GM18870 (cell line): Measurements from ENCODE around the gene GALNT17.

ENCODE experiments used
- ATAC-seq: cut with Tn5 transposase; IDR thresholded peaks from one replicate; pipeline ENCODE4 v1.9.1; 2021; ENCODE audit warnings: moderate library complexity; ENCODE audit not compliant: unreplicated experiment

Gene GALNT17

GRCh38 chr7:71657386-71657785 lies 525.4 kb downstream of the GALNT17 start:
- no peak for ATAC-seq

DNA sequence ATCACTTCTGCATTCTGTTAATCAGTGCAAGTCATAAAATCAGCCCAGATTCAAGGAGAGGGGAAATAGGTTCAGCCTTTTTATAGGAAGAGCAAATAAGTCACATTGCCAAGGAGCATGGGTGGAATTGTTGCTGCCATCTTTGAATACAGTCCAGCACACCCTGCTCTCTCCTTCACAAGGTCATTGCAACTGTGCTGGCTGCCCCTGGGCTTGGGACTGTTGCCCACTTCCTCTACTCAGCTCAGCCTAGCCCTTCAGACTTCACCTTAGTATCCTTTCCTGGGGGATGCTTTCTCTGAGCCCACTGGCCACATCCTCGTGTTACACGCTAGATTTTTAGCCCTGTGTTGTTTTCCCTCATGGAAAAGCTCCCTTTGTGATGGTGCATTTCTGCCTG lies 527.7 kb downstream of the GALNT17 start:
- ATAC-seq, result no peak

DNA sequence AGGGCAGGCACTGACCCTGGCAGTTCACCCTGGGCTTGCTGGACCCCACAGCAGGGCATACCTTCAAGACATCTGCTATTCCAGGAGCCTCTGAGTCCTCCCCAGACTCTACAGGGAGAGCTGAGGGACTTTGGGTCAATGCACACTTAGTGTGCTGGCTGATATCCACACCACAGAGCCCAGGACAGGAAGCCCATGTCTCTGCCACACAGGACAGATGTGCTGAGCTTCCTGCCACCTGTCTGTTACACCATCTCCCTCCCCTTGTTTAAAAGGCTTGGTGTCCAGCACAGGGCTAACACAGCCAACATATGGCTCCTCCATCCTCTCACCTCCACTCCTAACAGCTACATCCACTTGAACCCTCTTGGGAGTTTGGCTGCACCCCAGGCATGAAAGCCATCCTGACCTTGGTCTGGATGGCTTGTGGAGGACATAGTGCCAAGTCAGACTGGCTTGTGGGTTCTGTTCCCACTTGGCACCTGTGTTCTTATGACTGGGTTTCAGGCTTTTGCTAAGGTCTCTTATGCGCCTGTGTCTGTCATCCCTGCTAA lies 529.8 kb downstream of the GALNT17 start:
- ATAC-seq, result no peak

DNA sequence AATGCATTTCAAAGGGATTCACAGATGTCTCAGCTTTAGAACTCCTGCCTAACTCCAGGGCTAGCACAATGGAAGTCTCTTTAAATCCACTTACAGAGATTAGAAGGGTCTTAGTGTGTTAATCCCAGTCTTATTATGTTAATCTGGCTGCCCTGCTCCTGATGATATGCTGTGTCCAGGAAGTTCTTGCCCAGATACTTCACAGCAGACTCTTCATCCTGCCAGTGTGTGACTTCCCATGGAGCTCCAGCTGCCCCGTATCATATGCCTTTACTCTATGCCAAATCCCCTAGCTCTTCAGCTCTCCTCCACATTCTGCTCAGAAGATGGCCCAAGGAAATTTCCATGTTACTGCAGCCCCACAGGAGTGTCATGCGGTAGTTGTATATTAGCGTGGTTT lies 533.8 kb downstream of the GALNT17 start:
- ATAC-seq, result no peak

DNA sequence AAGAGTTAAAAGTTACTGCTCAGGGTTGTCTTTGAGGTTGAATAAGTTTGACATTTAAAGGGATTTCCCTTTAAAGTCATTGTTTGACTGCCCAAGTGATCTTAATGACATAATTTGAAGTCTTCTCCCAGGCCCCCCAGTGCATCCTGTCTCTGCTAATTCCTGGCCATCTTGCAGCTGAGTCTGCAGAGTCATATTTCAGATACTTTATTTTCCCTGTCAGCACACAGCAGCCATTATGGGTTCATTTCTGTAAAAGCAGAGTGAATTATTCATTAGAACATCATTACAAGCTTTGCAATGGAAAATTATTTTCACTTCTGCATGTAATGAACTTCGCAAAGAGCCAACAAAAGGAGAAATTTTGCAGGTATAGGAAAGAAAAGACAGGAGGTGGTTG lies 536.6 kb downstream of the GALNT17 start:
- ATAC-seq, result no peak

DNA sequence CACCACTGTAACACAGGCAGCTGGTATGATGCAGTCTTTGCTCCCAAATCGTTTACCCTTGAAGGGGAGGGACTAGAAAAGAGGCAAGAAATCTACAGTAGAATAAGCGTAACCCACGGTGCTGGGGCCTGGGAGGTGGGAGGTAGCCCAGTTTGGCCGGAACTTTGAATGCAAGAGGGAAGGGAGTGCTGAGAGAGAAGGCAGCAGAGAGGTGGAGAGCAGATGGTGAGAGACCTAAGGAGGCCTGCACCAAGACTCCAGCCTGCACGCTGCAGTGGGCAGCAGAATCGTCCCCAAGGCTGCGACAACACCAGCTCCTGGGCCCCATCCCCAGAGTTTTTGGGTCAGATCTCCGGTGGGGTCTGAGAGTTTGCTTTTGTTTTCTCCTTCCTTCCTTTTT lies 547.5 kb downstream of the GALNT17 start:
- ATAC-seq, result no peak

GRCh38 chr7:71682181-71682580 lies 550.2 kb downstream of the GALNT17 start:
- no peak for ATAC-seq

DNA sequence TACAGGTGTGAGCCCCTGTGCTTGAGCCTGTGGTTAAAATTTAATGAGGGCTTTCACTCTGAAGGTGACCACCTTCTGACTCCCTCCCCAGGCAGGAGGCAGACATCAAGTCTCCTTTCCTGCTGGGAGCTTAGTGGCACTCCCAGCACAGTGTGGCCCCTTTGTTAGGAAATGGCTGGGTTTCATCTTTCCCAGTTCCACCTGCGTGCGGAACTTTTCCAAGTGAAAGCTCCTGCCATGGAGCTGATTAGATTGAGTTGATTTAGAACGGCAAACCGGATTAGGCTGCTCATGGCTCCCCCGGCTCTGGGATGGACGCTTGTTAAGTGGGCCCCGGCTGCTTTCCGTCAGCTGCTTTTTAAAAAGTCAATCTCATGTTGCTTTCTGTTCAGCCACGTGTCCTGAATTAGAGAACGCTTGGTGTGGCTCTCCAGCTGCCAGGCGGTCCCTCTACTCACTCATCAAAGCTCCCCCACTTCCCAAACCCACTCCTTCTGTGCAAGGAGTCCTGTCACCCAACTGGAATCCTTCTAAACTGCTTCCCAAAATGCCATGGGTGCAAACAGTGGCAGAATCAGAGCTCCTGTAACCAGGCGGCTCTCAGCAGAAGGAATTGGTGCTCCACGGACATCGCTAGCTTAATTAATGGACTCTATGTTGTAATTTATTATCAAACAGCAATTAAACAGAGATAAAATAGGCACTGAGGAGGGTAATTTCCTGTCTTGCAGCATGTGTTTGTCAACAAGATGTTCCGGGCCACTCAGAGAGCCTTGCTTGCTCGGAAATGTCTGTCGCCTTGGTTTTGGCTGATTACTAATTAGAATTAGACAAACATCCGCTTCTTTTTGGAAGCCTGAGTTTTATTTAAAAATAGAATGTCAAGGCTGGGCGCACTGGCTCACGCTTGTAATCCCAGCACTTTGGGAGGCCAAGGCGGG lies 551.2 kb downstream of the GALNT17 start:
- ATAC-seq, result no peak

- ATAC-seq, result no peak
Measured at GRCh38 chr7:71687286-71687685, 555.3 kb downstream of the GALNT17 start.

- no peak for ATAC-seq
Measured at GRCh38 chr7:71687831-71688599, 556.1 kb downstream of the GALNT17 start.

- no peak for ATAC-seq
Measured at GRCh38 chr7:71691538-71691937, 559.6 kb downstream of the GALNT17 start.

DNA sequence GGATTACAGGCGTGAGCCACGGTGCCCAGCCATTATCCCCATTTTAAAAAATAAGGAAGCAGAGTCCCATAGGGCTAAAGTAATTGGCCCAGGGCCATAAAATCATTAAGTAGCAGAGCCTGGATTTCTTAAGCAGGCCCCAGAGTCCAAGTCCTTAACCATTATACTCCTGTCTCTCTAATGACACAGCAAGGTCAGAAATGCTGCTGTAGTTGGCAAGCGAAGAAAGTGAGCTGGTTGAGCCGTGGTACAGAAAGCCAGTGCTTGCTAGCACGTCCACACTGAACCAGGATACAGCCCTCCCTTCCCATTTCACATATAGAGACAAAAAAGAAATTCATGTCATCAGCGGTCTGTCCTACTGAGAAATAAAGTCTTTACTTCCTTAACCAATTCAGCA lies 562.7 kb downstream of the GALNT17 start:
- ATAC-seq, result no peak

DNA sequence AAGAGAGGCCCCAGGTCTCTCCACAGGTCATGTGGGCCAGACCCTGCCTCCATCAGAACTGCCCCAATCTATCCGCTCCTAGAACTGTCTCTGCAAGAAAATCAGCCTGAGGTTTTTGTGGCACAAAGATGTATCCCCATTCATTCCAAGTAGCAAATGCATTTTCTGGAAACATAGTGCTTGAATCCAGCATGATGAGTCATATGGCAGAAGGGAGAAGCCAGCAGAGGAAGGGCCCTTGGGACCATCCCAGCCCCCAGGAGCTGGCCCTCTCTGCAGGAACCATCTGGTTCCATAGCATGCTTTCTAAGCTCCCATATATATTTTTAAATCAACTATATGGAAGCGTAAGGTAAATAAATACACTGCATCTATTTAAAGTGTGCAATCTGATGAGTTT lies 563.2 kb downstream of the GALNT17 start:
- no peak for ATAC-seq

DNA sequence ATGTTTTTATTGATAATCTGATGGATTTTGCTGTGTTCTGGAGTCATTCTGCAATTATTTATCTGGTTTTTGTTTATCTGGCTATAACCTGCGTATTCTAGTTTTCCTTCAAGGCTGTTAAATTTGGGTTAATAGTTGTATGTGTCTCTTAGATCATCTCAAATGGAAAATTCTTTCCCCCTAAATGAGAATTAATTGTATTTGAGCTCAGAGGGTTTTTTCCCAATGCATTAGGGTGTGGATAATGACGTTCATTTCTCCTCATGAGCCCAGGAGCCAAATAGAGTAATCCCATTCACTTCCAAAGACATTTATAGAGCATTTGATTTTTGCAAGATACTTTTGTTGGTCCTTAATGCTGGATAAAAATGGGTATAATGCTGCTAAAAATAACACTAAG lies 564.6 kb downstream of the GALNT17 start:
- no peak for ATAC-seq

- ATAC-seq, result no peak
Measured at GRCh38 chr7:71697400-71697799, 565.5 kb downstream of the GALNT17 start.

DNA sequence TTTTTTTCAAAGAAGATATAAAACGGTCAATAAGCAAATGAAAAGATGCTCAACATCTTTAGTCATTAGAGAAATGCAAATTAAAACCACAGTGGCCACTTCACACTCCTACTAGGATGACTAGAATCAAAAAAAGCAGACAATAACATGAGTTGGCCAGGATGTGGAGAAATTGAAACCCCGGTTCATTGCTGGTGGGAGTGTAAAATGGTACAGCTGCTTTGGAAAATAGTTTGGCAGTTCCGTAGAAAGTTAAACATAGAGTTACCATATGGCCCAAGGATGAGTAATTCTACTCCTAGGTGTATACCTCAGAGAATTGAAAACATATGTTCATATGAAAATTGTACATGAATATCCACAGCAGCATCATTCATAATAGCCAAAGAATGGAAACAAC lies 573.3 kb downstream of the GALNT17 start:
- ATAC-seq, result no peak

DNA sequence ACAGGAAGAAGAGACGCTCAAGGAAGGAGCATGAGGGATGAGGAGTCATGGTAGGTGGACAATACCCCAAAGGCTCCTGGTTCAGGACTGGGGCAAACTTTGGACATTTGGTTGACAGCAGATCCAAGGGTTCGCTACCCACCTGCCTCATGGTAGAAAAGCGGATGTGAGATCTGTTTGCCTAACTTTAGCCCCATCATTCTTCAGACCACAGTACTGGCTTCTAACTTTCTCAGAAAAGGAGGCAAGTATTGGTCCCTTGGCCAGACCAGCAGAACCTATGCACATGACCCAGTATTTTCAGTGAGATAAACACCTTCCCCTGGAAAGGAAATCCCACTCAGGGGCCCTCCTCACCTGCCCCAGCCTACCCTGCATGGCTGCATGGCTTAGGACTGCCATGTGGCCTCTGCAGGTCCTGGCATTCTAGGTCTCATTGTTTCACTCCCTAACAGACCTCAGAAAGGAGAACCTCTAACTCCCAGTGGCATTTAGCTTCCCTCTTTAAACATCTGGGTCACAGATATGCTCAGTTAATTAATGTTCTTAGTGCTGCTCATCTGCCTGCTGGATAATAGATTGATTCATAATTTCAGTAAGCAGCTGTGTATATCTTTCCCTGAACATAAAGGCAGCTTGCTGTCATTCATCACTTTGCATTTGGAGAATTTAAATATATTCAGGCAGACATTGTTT lies 574.1 kb downstream of the GALNT17 start:
- ATAC-seq, result no peak

DNA sequence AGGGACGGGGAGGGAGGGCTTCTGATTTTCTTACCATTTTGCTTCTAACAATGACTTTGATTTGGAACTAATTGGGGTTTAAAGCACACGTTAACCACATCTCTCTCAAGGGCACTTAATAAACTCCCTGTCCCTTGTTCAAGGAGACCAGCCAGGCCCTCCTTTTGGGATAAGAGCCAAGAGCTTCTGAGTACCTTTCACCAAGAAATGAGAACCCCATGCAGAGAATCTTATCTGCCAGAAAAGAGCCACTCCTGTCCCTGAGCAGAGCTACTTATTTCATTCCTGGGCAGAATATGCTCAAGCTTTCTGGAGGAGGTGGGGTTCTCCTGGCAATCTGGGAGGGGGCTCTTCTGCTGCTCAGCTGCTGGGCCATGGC lies 574.6 kb downstream of the GALNT17 start:
- no peak for ATAC-seq

GRCh38 chr7:71707041-71707440 lies 575.1 kb downstream of the GALNT17 start:
- ATAC-seq, result no peak

DNA sequence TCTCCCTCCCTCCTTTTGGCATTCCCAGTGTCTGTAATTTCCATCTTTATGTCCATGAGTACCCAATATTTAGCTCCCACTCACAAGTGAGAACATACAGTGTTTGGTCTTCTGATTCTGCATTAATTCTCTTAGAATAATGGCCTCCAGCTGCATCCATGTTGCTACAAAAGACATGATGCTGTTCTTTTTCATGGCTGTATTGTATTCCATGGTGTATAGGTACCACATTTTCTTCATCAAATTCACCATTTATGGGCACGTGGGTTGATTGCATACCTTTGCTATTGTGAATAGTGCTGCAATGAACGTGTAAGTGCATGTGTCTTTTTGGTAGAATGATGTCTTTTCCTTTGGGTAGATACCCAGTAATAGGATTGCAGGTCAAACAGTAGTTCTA lies 576.8 kb downstream of the GALNT17 start:
- ATAC-seq, result no peak

DNA sequence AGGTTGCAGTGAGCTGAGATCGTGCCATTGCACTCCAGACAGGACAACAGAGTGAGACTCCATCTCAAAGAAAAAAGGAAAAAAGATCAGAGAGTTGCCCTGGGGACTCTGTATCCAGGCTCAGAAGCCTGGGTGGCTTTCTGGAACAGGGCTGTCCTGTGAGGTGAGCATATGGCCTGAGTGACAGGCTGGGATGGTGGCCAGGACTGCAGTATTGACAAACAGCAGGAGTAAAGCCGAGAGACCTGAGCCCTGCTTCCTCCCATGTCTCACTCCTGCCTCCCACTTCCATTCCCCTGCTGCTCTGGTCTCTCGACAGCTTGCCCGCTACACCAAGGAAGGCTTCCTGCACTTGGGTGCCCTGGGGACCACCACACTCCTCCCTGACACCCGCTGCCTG lies 578.5 kb downstream of the GALNT17 start:
- ATAC-seq, result no peak
